H1 (cell line): ENCODE data around the gene KIF5A. TPM values are rescaled to one million over a fixed set of nuclear protein-coding genes. Genes with fewer than 3 reads are reported as not detected.

Source experiments
- CTCF ChIA-PET: fragments of 300-600 bp; sonication (Branson Sonifier 250); formaldehyde crosslinking; loops from one replicate; lab custom pipeline; 2021; ENCODE audit not compliant: partially characterized antibody; lab: Charles Lee
- POLR2A ChIA-PET: fragments of 300-600 bp; sonication (Branson Sonifier 250); formaldehyde crosslinking; loops from one replicate; lab custom pipeline; 2021; ENCODE audit warnings: inconsistent platforms; ENCODE audit not compliant: partially characterized antibody; lab: Charles Lee
- DNase-seq, 2 experiments: peaks; one replicate each; pipeline versions ENCODE4 v3.0.0 to v3.0.0-alpha.2; 2010 to 2022; ENCODE audit warnings: low spot score in 2 of 2, low read depth in 1 of 2, mixed read lengths in 1 of 2
- FAIRE-seq: peaks from 2 replicates; lab custom pipeline; 2011; peaks lifted over from hg19 to GRCh38; lab: Jason Lieb, UNC
- H2AFZ ChIP-seq: 2 replicates; pipeline ENCODE4 v1.8.1; 2012; ENCODE audit warnings: low read length, inconsistent platforms
- H2AK5ac ChIP-seq: 2 replicates; pipeline ENCODE4 v1.6.1; 2013; ENCODE audit warnings: low read depth, low read length
- H2BK120ac ChIP-seq: replicated peaks from 2 replicates; pipeline ENCODE3; 2013; ENCODE audit warnings: low read depth, low read length, inconsistent platforms
- H2BK12ac ChIP-seq: 2 replicates; pipeline ENCODE4 v1.6.1; 2013; ENCODE audit warnings: low read depth, low read length
- H2BK15ac ChIP-seq: 2 replicates; pipeline ENCODE4 v1.6.1; 2013; ENCODE audit warnings: low read length
- H2BK20ac ChIP-seq: 2 replicates; pipeline ENCODE4 v1.6.1; 2013; ENCODE audit warnings: low read length
- H2BK5ac ChIP-seq: 2 replicates; pipeline ENCODE4 v1.6.1; 2013; ENCODE audit warnings: low read depth, low read length
- H3K14ac ChIP-seq: 2 replicates; pipeline ENCODE4 v1.6.1; 2013; ENCODE audit warnings: inconsistent platforms; ENCODE audit not compliant: insufficient read length
- H3K18ac ChIP-seq: 2 replicates; pipeline ENCODE4 v1.6.1; 2013; ENCODE audit warnings: low read length; ENCODE audit errors: extremely low read depth
- H3K23ac ChIP-seq: 2 replicates; pipeline ENCODE4 v1.6.1; 2013; ENCODE audit warnings: inconsistent platforms; ENCODE audit not compliant: insufficient read length
- H3K23me2 ChIP-seq: 2 replicates; pipeline ENCODE4 v1.6.1; 2013; ENCODE audit warnings: low read depth, low read length
- H3K27ac ChIP-seq: 2 replicates; pipeline ENCODE4 v1.6.1; 2011; ENCODE audit warnings: low read depth, low read length, inconsistent platforms
- H3K27me3 ChIP-seq, 4 experiments: replicated peaks in 1 of 4; 1 replicate in 1 of 4; 2 replicates in 3 of 4; pipeline versions ENCODE4 v1.6.1 to v1.8.1; 2011 to 2013; ENCODE audit warnings: low read length in 3 of 4, mild to moderate bottlenecking in 3 of 4, inconsistent platforms in 2 of 4, mixed read lengths in 2 of 4, moderate library complexity in 1 of 4; ENCODE audit not compliant: control insufficient read depth in 3 of 4, insufficient read depth in 3 of 4; ENCODE audit errors: extremely low read depth in 1 of 4
- H3K36me3 ChIP-seq, 4 experiments: 2 replicates each; pipeline versions ENCODE4 v1.6.1 to v1.8.1; 2011 to 2013; ENCODE audit warnings: mild to moderate bottlenecking in 4 of 4, low read length in 3 of 4, moderate library complexity in 2 of 4, control low read depth in 1 of 4, inconsistent platforms in 1 of 4; ENCODE audit not compliant: insufficient read depth in 4 of 4, control insufficient read depth in 2 of 4
- H3K4ac ChIP-seq: replicated peaks from 2 replicates; pipeline ENCODE3; 2013; ENCODE audit warnings: low read length, low read depth, mixed read lengths, inconsistent platforms; ENCODE audit not compliant: insufficient read length
- H3K4me1 ChIP-seq, 4 experiments: replicated peaks in 1 of 4; 1 replicate in 1 of 4; 2 replicates in 3 of 4; pipeline versions ENCODE4 v1.6.1 to v1.8.1; 2011 to 2013; ENCODE audit warnings: low read length in 3 of 4, inconsistent platforms in 2 of 4, mixed read lengths in 1 of 4; ENCODE audit not compliant: insufficient read depth in 4 of 4, control insufficient read depth in 3 of 4
- H3K4me2 ChIP-seq, 2 experiments: 2 replicates each; pipeline versions ENCODE4 v1.6.1 to v1.8.1; 2011 to 2013; ENCODE audit warnings: low read depth in 2 of 2, low read length in 2 of 2, control low read depth in 1 of 2, inconsistent platforms in 1 of 2, mild to moderate bottlenecking in 1 of 2; ENCODE audit not compliant: insufficient read depth in 1 of 2
- H3K4me3 ChIP-seq, 4 experiments: fragments of 200-600, 300-600 bp in 1 of 4; sonication (generic), shearing (Covaris generic), sonication (Bioruptor Twin) in 1 of 4; 2 replicates each; pipeline versions ENCODE4 v1.5.1 to v1.8.1; 2011 to 2016; ENCODE audit warnings: low read length in 4 of 4, low read depth in 3 of 4, control low read depth in 2 of 4, inconsistent platforms in 2 of 4, mild to moderate bottlenecking in 2 of 4, mixed read lengths in 1 of 4, moderate library complexity in 1 of 4; ENCODE audit not compliant: insufficient read depth in 2 of 4; ENCODE audit errors: extremely low read depth in 1 of 4
- H3K56ac ChIP-seq: replicated peaks from 2 replicates; pipeline ENCODE3; 2013; ENCODE audit warnings: low read depth, mild to moderate bottlenecking, mixed read lengths, low read length, inconsistent platforms; ENCODE audit not compliant: insufficient read length
- H3K79me1 ChIP-seq: 2 replicates; pipeline ENCODE4 v1.6.1; 2013; ENCODE audit warnings: low read depth, low read length, control low read depth
- H3K79me2 ChIP-seq, 2 experiments: 2 replicates each; pipeline versions ENCODE4 v1.6.1 to v1.8.1; 2012 to 2013; ENCODE audit warnings: low read length in 2 of 2, mild to moderate bottlenecking in 2 of 2, inconsistent platforms in 1 of 2; ENCODE audit not compliant: insufficient read depth in 2 of 2, control insufficient read depth in 1 of 2
- H3K9ac ChIP-seq, 4 experiments: replicated peaks in 1 of 4; 1 replicate in 1 of 4; 2 replicates in 3 of 4; pipeline versions ENCODE4 v1.6.1 to v1.8.1; 2011 to 2013; ENCODE audit warnings: low read depth in 3 of 4, low read length in 3 of 4, control low read depth in 2 of 4, mild to moderate bottlenecking in 2 of 4, moderate library complexity in 2 of 4, inconsistent platforms in 1 of 4; ENCODE audit errors: extremely low read depth in 1 of 4
- H3K9me3 ChIP-seq, 2 experiments: 2 replicates each; pipeline versions ENCODE4 v1.6.1 to v1.8.1; 2012 to 2013; ENCODE audit warnings: mild to moderate bottlenecking in 2 of 2, moderate library complexity in 2 of 2, control low read depth in 1 of 2, inconsistent platforms in 1 of 2, low read depth in 1 of 2, low read length in 1 of 2, mixed read lengths in 1 of 2; ENCODE audit not compliant: insufficient read depth in 2 of 2
- H4K20me1 ChIP-seq, 2 experiments: replicated peaks in 1 of 2; 2 replicates each; pipeline versions ENCODE3 to v1.8.1; 2011 to 2013; ENCODE audit warnings: inconsistent platforms in 2 of 2, low read length in 2 of 2, mild to moderate bottlenecking in 1 of 2; ENCODE audit not compliant: insufficient read depth in 2 of 2, control insufficient read depth in 1 of 2
- H4K5ac ChIP-seq: 2 replicates; pipeline ENCODE4 v1.6.1; 2013; ENCODE audit warnings: low read length, low read depth, mixed read lengths, inconsistent platforms; ENCODE audit not compliant: insufficient read length
- H4K8ac ChIP-seq: 2 replicates; pipeline ENCODE4 v1.8.0; 2013; ENCODE audit warnings: mild to moderate bottlenecking, moderate library complexity, low read length, inconsistent platforms; ENCODE audit not compliant: insufficient read depth; ENCODE audit errors: extremely low read depth
- H4K91ac ChIP-seq: replicated peaks from 2 replicates; pipeline ENCODE3; 2013; ENCODE audit warnings: low read length, mixed read lengths, inconsistent platforms; ENCODE audit not compliant: insufficient read length
- ASH2L ChIP-seq: fragments of 200-600, 300-600 bp; sonication (generic); IDR thresholded peaks from one replicate; pipeline ENCODE4 v1.7.1; 2017; ENCODE audit warnings: low read length
- CBX5 ChIP-seq: fragments of 300-800, 300-1000 bp; sonication (generic); IDR thresholded peaks from 2 replicates; pipeline ENCODE4 v1.7.1; 2016; ENCODE audit warnings: antibody characterized with exemption, low read length, low read depth
- CEBPB ChIP-seq: IDR thresholded peaks from 2 replicates; pipeline ENCODE4 v1.6.1; 2012; ENCODE audit warnings: low read depth, low read length
- EZH2 ChIP-seq: fragments of 200-600 bp; sonication (generic); IDR thresholded peaks from 2 replicates; pipeline ENCODE4 v1.7.1; 2012; ENCODE audit warnings: low read depth, mild to moderate bottlenecking, moderate library complexity, low read length, inconsistent platforms; ENCODE audit not compliant: severe bottlenecking
- HDAC2 ChIP-seq, 2 experiments: fragments of 300-600 bp in 1 of 2; sonication (generic) in 1 of 2; IDR thresholded peaks; 2 replicates each; pipeline ENCODE4 v1.6.1; 2011 to 2012; ENCODE audit warnings: low read depth in 2 of 2, low read length in 2 of 2, mild to moderate bottlenecking in 2 of 2, moderate library complexity in 2 of 2, borderline replicate concordance in 1 of 2, inconsistent platforms in 1 of 2
- KDM5A ChIP-seq: fragments of 200-600 bp; IDR thresholded peaks from 2 replicates; pipeline ENCODE4 v1.7.1; 2012; ENCODE audit warnings: mild to moderate bottlenecking, low read length, inconsistent platforms, mixed read lengths
- POLR2AphosphoS5 ChIP-seq: IDR thresholded peaks from 2 replicates; pipeline ENCODE4 v1.6.1; 2011; ENCODE audit warnings: low read depth, low read length
- RNF2 ChIP-seq: fragments of 200-900, 300-1000 bp; sonication (generic); IDR thresholded peaks from 2 replicates; pipeline ENCODE4 v1.7.1; 2016; ENCODE audit warnings: borderline replicate concordance, low read depth, mild to moderate bottlenecking, antibody characterized with exemption, low read length; ENCODE audit not compliant: poor library complexity, severe bottlenecking; ENCODE audit errors: missing control alignments
- SP1 ChIP-seq: IDR thresholded peaks from 2 replicates; pipeline ENCODE4 v1.6.1; 2011; ENCODE audit warnings: low read depth, low read length
- SRF ChIP-seq: IDR thresholded peaks from 2 replicates; pipeline ENCODE4 v1.6.1; 2011; ENCODE audit warnings: mild to moderate bottlenecking, low read depth, low read length, moderate library complexity
- SUZ12 ChIP-seq: fragments of 200-600 bp; sonication (generic); IDR thresholded peaks from 2 replicates; pipeline ENCODE4 v1.6.1; 2012; ENCODE audit warnings: mild to moderate bottlenecking, inconsistent platforms, low read length, moderate library complexity, mixed read lengths
- YY1 ChIP-seq: IDR thresholded peaks from 2 replicates; pipeline ENCODE4 v1.6.1; 2011; ENCODE audit warnings: low read depth, mild to moderate bottlenecking, low read length
- ZNF274 ChIP-seq: IDR thresholded peaks from 2 replicates; pipeline ENCODE4 v1.7.0; 2012; ENCODE audit warnings: low read length, borderline replicate concordance; ENCODE audit errors: extremely low read depth
- WGBS, 2 experiments: shearing (Covaris generic) in 1 of 2; methylation state at CpG; one replicate each; pipeline versions ENCODE4 v1.1.6 to v1.1.7; 2013 to 2015; ENCODE audit warnings: low lambda C conversion rate in 2 of 2, mixed read lengths in 2 of 2, inconsistent platforms in 1 of 2, low coverage in 1 of 2, missing lambda C conversion rate in 1 of 2; ENCODE audit not compliant: insufficient replicate concordance in 2 of 2, insufficient coverage in 1 of 2, insufficient read length in 1 of 2; ENCODE audit errors: extremely low coverage in 1 of 2, missing lambda C conversion rate in 1 of 2; 5-methylcytosine and 5-hydroxymethylcytosine counted together
- polyA plus RNA-seq, 7 experiments: library from polyadenylated mRNA; depleted of rRNA in 3 of 7; stranded (reverse) in 5 of 7; unstranded in 2 of 7; fragments of >200 nt in 5 of 7; fragments of 200-250 nt in 2 of 7; gene quantifications; 1 replicate in 5 of 7; 2 replicates in 1 of 7; 4 replicates in 1 of 7; pipeline versions ENCODE4 v1.2.1 to v1.2.3, GENCODE V29; 2011 to 2013; ENCODE audit warnings: missing spikeins in 2 of 7, mixed read lengths in 2 of 7
- total RNA-seq: library from RNA; stranded (reverse); fragmentation: NEBNext Ultra II Directional; extraction: Animal tissue kit (Norgen Biotek cat#: 25700); gene quantifications from 2 replicates; pipeline ENCODE4 v1.2.1, GENCODE V29; 2021

KIF5A gene
- total and polyA plus RNA-seq, 2 of the 8 experiments (the other 6 are each of a cell fraction or from before 2014, with no cell fraction given): 10.7 to 21.9 TPM

- H2AFZ ChIP-seq: no peak overlapping the region
- TF ChIP-seq HDAC2 (IDR thresholded peaks at IDR 0.05; ENCODE audit: borderline replicate concordance in 1 of 2, low read depth in 2 of 2, low read length in 2 of 2) (no peak), POLR2AphosphoS5 (no peak), CBX5 (no peak), SP1 (no peak), SRF (no peak), ZNF274 (no peak), ASH2L (no peak), EZH2 (no peak), CEBPB (no peak), RNF2 (no peak), YY1 (no peak), KDM5A (no peak), SUZ12 (no peak)
- TF ChIP-seq, all 59 proteins: peak for 0
- DNase-seq (no peak), FAIRE-seq (no peak)
- H2BK20ac ChIP-seq: peak overlapping the region; percentile 32; the same call in 1 of the 2 replicates
- no peaks in the 10 kb centered on the region for H3K9me3 ChIP-seq
- H3K36me3 ChIP-seq: no peaks in the 10 kb centered on the region; a peak in 1 of 8 replicates
- no peak overlapping the region for H3K27ac ChIP-seq
- WGBS, 2 experiments: 46% methylated on average over 5 of the region's 6 CpGs; no CpG with 5 or more reads in 1 of the 2 experiments
- H2BK12ac ChIP-seq: no peak overlapping the region
- no peak overlapping the region for H2BK15ac ChIP-seq
- H3K4ac ChIP-seq: no peak overlapping the region
- H3K79me2 ChIP-seq: no peaks in the 10 kb centered on the region
- H2BK120ac ChIP-seq: no peak overlapping the region
- no peak overlapping the region for H3K18ac ChIP-seq
- H4K20me1 ChIP-seq: peaks cover 2 to 14% of the 10 kb centered on the region in 2 experiments
- H3K4me2 ChIP-seq: peak overlapping the region; percentile 44 to 91; a peak in 3 of 4 replicates
- H3K56ac ChIP-seq: no peak overlapping the region
- ChIA-PET POLR2A (interaction anchor here (0.9 to 2.1 kb wide), 5 partner anchors 11 to 134 kb away, joined by 3 to 11 read pairs (median 4); partner anchors contain the start of genes ARHGEF25 and CDK4), CTCF (interaction anchor here (0.6 to 9.9 kb wide), 12 partner anchors 10 to 171 kb away, joined by 3 to 88 read pairs (median 6); partner anchors contain the start of genes ARHGEF25 and OS9)
- peaks cover 0 to 20% (median 16%) of the 10 kb centered on the region in 4 experiments; a peak in 6 of 7 replicates for H3K4me1 ChIP-seq
- peak overlapping the region in 1 of 4 experiments; percentile 83; a peak in 2 of 8 replicates for H3K4me3 ChIP-seq
- peaks cover 68 to 87% (median 82%) of the 10 kb centered on the region in 4 experiments for H3K27me3 ChIP-seq
- peaks cover 7% of the 10 kb centered on the region; the same call in 1 of the 2 replicates for H3K23me2 ChIP-seq
- no peak overlapping the region for H3K14ac ChIP-seq
- no peak overlapping the region for H4K5ac ChIP-seq
- H2BK5ac ChIP-seq: no peak overlapping the region
- H4K8ac ChIP-seq: no peak overlapping the region
- H2AK5ac ChIP-seq: peak overlapping the region; percentile 84; the same call in 1 of the 2 replicates
- H3K9ac ChIP-seq: no peak overlapping the region
- no peak overlapping the region for H4K91ac ChIP-seq
- no peaks in the 10 kb centered on the region for H3K79me1 ChIP-seq
- no peak overlapping the region for H3K23ac ChIP-seq
These were observed 81.1 kb downstream of the KIF5A start for GRCh38 chr12:57630891-57631433.
